B cell (primary cell): Measurements from ENCODE around the gene DENND1A.

Experiments
- EZH2 ChIP-seq: IDR thresholded peaks from 2 replicates; pipeline ENCODE4 v1.6.1; 2012; ENCODE audit warnings: borderline replicate concordance, low read depth, mild to moderate bottlenecking, moderate library complexity, low read length; ENCODE audit not compliant: insufficient read depth, poor library complexity, severe bottlenecking
- TF ChIP-seq, protein P1 (sequence below): fragments of 200-600 bp; IDR thresholded peaks from one replicate; pipeline ENCODE4 v1.8.0; 2022; ENCODE audit warnings: antibody characterized with exemption, mild to moderate bottlenecking

DNA sequence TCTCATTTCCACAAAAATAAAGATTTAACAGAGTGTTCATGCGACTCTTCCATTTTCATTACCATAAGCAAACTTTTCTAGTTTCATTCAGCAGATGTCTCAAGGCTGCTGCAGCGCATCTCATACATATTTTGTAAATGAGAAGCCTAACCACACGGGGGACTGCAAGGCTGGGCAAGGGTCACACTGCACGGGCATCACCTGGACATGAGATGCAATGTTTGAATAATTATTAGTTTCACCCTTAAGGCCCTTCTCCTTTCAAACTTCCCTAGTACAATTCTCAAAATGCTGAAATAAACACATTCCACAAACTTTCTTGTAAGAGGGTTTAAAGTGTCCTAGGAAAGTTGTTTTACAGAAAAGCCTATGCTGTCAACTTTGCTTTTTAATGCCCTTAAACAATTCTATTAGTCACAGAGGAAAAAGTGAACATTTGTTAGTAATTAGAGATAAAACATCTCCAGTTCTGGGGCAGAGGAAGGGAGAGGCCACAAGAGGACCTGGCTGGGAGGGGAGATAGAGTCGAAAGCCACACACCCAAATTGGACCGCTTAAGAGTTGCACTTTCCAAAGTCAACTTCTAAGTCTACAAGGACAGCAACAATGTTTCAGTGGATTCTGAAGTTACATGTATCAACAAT, 1.3 kb downstream of the DENND1A start:
- TF ChIP-seq, protein P1, sequence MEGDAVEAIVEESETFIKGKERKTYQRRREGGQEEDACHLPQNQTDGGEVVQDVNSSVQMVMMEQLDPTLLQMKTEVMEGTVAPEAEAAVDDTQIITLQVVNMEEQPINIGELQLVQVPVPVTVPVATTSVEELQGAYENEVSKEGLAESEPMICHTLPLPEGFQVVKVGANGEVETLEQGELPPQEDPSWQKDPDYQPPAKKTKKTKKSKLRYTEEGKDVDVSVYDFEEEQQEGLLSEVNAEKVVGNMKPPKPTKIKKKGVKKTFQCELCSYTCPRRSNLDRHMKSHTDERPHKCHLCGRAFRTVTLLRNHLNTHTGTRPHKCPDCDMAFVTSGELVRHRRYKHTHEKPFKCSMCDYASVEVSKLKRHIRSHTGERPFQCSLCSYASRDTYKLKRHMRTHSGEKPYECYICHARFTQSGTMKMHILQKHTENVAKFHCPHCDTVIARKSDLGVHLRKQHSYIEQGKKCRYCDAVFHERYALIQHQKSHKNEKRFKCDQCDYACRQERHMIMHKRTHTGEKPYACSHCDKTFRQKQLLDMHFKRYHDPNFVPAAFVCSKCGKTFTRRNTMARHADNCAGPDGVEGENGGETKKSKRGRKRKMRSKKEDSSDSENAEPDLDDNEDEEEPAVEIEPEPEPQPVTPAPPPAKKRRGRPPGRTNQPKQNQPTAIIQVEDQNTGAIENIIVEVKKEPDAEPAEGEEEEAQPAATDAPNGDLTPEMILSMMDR, result no peak
- TF ChIP-seq EZH2, result no peak
